ENCODE measurements around the gene ZGPAT. TPM values are rescaled to one million over a fixed set of nuclear protein-coding genes. Genes with fewer than 3 reads are reported as not detected.

Gene ZGPAT
- total and polyA plus RNA-seq, 2 of the 4 experiments (the other 2 are of a cell fraction): 13.4 to 20.2 TPM

- TF ChIP-seq USF2 (IDR thresholded peaks at IDR 0.05; ENCODE audit: low read depth, low read length) (no peak), SMC3 (IDR thresholded peaks at IDR 0.05; ENCODE audit: low read depth, low read length) (no peak), FOS (IDR thresholded peaks at IDR 0.05; ENCODE audit: low read depth, low read length) (no peak), NFE2L2 (IDR thresholded peaks at IDR 0.05; ENCODE audit: low read depth, low read length) (no peak)
These were observed 1.3 kb downstream of the ZGPAT start (continued) for GRCh38 chr20:63709149-63709527.

GRCh38 chr20:63711085-63711645, 3.3 kb downstream of the ZGPAT start:
- no peaks in the 10 kb centered on the region for H3K9me1 ChIP-seq (ENCODE audit: insufficient read depth, low read length)
- H3K4me1 ChIP-seq (ENCODE audit: control insufficient read depth, insufficient read depth, low read length): peaks cover 10% of the 10 kb centered on the region
- H3K56ac ChIP-seq (ENCODE audit: extremely low read depth, insufficient read depth, low read length): no peak overlapping the region
- H2AFZ ChIP-seq (replicated peaks; ENCODE audit: low read length, poor library complexity): no peak overlapping the region
- H2BK20ac ChIP-seq (ENCODE audit: low read depth, low read length): no peak overlapping the region
- no peaks in the 10 kb centered on the region for H3K27me3 ChIP-seq (ENCODE audit: control insufficient read depth, insufficient read depth, low read length)
- intact Hi-C loops (cut with micrococcal nuclease) (no loop called here), dilution Hi-C loops (cut with HindIII; ENCODE audit: low sequenced_read_pairs, unreplicated experiment) (no loop called here), in situ Hi-C loops (cut with MboI; ENCODE audit: low sequenced_read_pairs) (no loop called here)
- no peak for DNase-seq
- no peak overlapping the region for H2AK5ac ChIP-seq (ENCODE audit: low read depth, low read length)
- ChIA-PET POLR2A (ENCODE audit: unreplicated experiment) (no interaction called here), CTCF (interaction anchor here (0.7 kb wide), 1 partner anchor 18 kb away, joined by 7 read pairs; no protein-coding TSS in a partner anchor)
- H4K91ac ChIP-seq (ENCODE audit: insufficient read depth, low read depth, low read length): no peak overlapping the region
- 89% methylated on average over 4 of the region's 12 CpGs; no CpG with 5 or more reads in 1 of the 2 experiments for WGBS, 2 experiments (ENCODE audit: extremely low coverage in 2 of 2, insufficient read length in 1 of 2)
- no peak overlapping the region for H3K23ac ChIP-seq (ENCODE audit: low read depth, low read length)
- H3K4me2 ChIP-seq (ENCODE audit: low read depth, low read length): no peak overlapping the region
- peaks cover 4% of the 10 kb centered on the region for H3K9me3 ChIP-seq (ENCODE audit: control insufficient read depth, insufficient read depth, low read length)
- no peak overlapping the region for H3K4me3 ChIP-seq (ENCODE audit: insufficient read depth, low read depth, low read length)
- no peak overlapping the region for H3K27ac ChIP-seq (ENCODE audit: insufficient read depth, low read length)
- no peak overlapping the region for H3K4ac ChIP-seq (ENCODE audit: low read depth, low read length)
- H3K36me3 ChIP-seq (ENCODE audit: control insufficient read depth, insufficient read depth, low read length): peaks cover 35% of the 10 kb centered on the region
- BruUV-seq (replicated peaks): no TSS peak
- peaks cover 8 to 52% of the 10 kb centered on the region in 2 experiments for H3K79me1 ChIP-seq (ENCODE audit: low read depth in 1 of 2, low read length in 2 of 2)
- H2BK5ac ChIP-seq (ENCODE audit: low read depth, low read length, poor library complexity, severe bottlenecking): no peak overlapping the region
- H2BK120ac ChIP-seq (ENCODE audit: low read depth, low read length): no peak overlapping the region
- H3K18ac ChIP-seq (ENCODE audit: low read depth, low read length): no peak overlapping the region
- no peak overlapping the region for H3K9ac ChIP-seq (ENCODE audit: low read depth, low read length)
- no peak overlapping the region for H2AK9ac ChIP-seq (replicated peaks; ENCODE audit: low read depth, low read length, poor library complexity)
- H4K20me1 ChIP-seq (ENCODE audit: insufficient read depth, low read length): no peaks in the 10 kb centered on the region; the same call in 1 of the 2 replicates
- no peak overlapping the region for H4K8ac ChIP-seq (ENCODE audit: low read depth in 2 of 2, low read length in 2 of 2)
- H3K14ac ChIP-seq (replicated peaks; ENCODE audit: low read depth, low read length): no peak overlapping the region
- no peak for ATAC-seq (ENCODE audit: low read depth)
- H2BK15ac ChIP-seq (ENCODE audit: low read depth, low read length): no peak overlapping the region
- no peak overlapping the region for H4K5ac ChIP-seq (ENCODE audit: low read depth, low read length)
- TF ChIP-seq ELK1 (IDR thresholded peaks at IDR 0.05; ENCODE audit: borderline replicate concordance, low read depth, low read length) (no peak), RFX5 (IDR thresholded peaks at IDR 0.05; ENCODE audit: low read depth, low read length) (no peak), RCOR1 (IDR thresholded peaks at IDR 0.05; ENCODE audit: insufficient replicate concordance, low read length) (no peak), MAFK (IDR thresholded peaks at IDR 0.05; ENCODE audit: low read depth, low read length) (no peak), SMC3 (IDR thresholded peaks at IDR 0.05; ENCODE audit: low read depth, low read length) (no peak), RAD21 (IDR thresholded peaks at IDR 0.05; ENCODE audit: low read length) (no peak), BHLHE40 (IDR thresholded peaks at IDR 0.05; ENCODE audit: low read depth, low read length) (no peak), POLR2A (IDR thresholded peaks at IDR 0.05; ENCODE audit: low read depth, low read length) (no peak), NFE2L2 (IDR thresholded peaks at IDR 0.05; ENCODE audit: low read depth, low read length) (no peak), MXI1 (IDR thresholded peaks at IDR 0.05; ENCODE audit: borderline replicate concordance, low read depth, low read length) (no peak), MAZ (IDR thresholded peaks at IDR 0.05; ENCODE audit: borderline replicate concordance, low read depth, low read length) (no peak), FOS (IDR thresholded peaks at IDR 0.05; ENCODE audit: low read depth, low read length) (no peak)

Data from IMR-90 (cell line).